ENCODE measurements around the gene SPAG5.
A peak's percentile ranks its signal among the peaks of the same experiment; 100 is the strongest.
"Not testable (repeated sequence)": the region's sequence is repeated elsewhere in the genome, so short reads cannot be mapped to it uniquely, and the experiment has no call there.

SPAG5 gene

GRCh38 chr17:28612936-28613872 is 14.4 kb upstream of the SPAG5 start:
- Histone ChIP-seq H3K4me1 (ENCODE audit: insufficient read depth, poor library complexity, severe bottlenecking) (no peaks in the 10 kb centered on the region), H3K36me3 (ENCODE audit: low read depth) (peaks cover 62% of the 10 kb centered on the region), H3K27ac (ENCODE audit: poor library complexity, severe bottlenecking) (no peak overlapping the region), H3K9me3 (ENCODE audit: severe bottlenecking) (no peaks in the 10 kb centered on the region), H3K27me3 (ENCODE audit: insufficient read depth, poor library complexity, severe bottlenecking) (no peaks in the 10 kb centered on the region), H3K4me3 (ENCODE audit: severe bottlenecking) (no peak overlapping the region)
- ATAC-seq (ENCODE audit: low read depth), result peak; percentile 50
- DNase-seq (ENCODE audit: low spot score), result no peak
- peak; percentile 59 for TF ChIP-seq CTCF (IDR thresholded peaks at IDR 0.05; ENCODE audit: poor library complexity, severe bottlenecking)

- H3K36me3 ChIP-seq (ENCODE audit: low read depth), result peaks cover 60% of the 10 kb centered on the region
- no peaks in the 10 kb centered on the region for H3K27me3 ChIP-seq (ENCODE audit: insufficient read depth, poor library complexity, severe bottlenecking)
- TF ChIP-seq CTCF (IDR thresholded peaks at IDR 0.05; ENCODE audit: poor library complexity, severe bottlenecking), result no peak
- H3K27ac ChIP-seq (ENCODE audit: poor library complexity, severe bottlenecking), result no peak overlapping the region
- ATAC-seq (ENCODE audit: low read depth), result no peak
- H3K4me3 ChIP-seq (ENCODE audit: severe bottlenecking), result no peak overlapping the region
- no peaks in the 10 kb centered on the region for H3K4me1 ChIP-seq (ENCODE audit: insufficient read depth, poor library complexity, severe bottlenecking)
- no peaks in the 10 kb centered on the region for H3K9me3 ChIP-seq (ENCODE audit: severe bottlenecking)
- DNase-seq (ENCODE audit: low spot score), result no peak
Measured at GRCh38 chr17:28612531-28612930, 13.7 kb upstream of the SPAG5 start.

GRCh38 chr17:28610376-28610775 is 11.6 kb upstream of the SPAG5 start:
- Histone ChIP-seq H3K9me3 (ENCODE audit: severe bottlenecking) (no peaks in the 10 kb centered on the region), H3K27ac (ENCODE audit: poor library complexity, severe bottlenecking) (no peak overlapping the region), H3K4me1 (ENCODE audit: insufficient read depth, poor library complexity, severe bottlenecking) (no peaks in the 10 kb centered on the region), H3K36me3 (ENCODE audit: low read depth) (peaks cover 39% of the 10 kb centered on the region), H3K4me3 (ENCODE audit: severe bottlenecking) (no peak overlapping the region), H3K27me3 (ENCODE audit: insufficient read depth, poor library complexity, severe bottlenecking) (no peaks in the 10 kb centered on the region)
- TF ChIP-seq CTCF (IDR thresholded peaks at IDR 0.05; ENCODE audit: poor library complexity, severe bottlenecking), result no peak
- DNase-seq (ENCODE audit: low spot score) (no peak), ATAC-seq (ENCODE audit: low read depth) (no peak)

- not testable (repeated sequence) for DNase-seq (ENCODE audit: low spot score); H3K4me1 ChIP-seq (ENCODE audit: insufficient read depth, poor library complexity, severe bottlenecking); H3K27ac ChIP-seq (ENCODE audit: poor library complexity, severe bottlenecking); H3K36me3 ChIP-seq (ENCODE audit: low read depth); H3K9me3 ChIP-seq (ENCODE audit: severe bottlenecking); H3K4me3 ChIP-seq (ENCODE audit: severe bottlenecking); H3K27me3 ChIP-seq (ENCODE audit: insufficient read depth, poor library complexity, severe bottlenecking); ATAC-seq (ENCODE audit: low read depth)
Measured at GRCh38 chr17:28604031-28604430, 5.2 kb upstream of the SPAG5 start.

- peaks cover 23% of the 10 kb centered on the region for H3K36me3 ChIP-seq (ENCODE audit: low read depth)
- no peaks in the 10 kb centered on the region for H3K27me3 ChIP-seq (ENCODE audit: insufficient read depth, poor library complexity, severe bottlenecking)
- H3K9me3 ChIP-seq (ENCODE audit: severe bottlenecking), result no peaks in the 10 kb centered on the region
- H3K4me3 ChIP-seq (ENCODE audit: severe bottlenecking), result peak overlapping the region; percentile 61
- TF ChIP-seq CTCF (IDR thresholded peaks at IDR 0.05; ENCODE audit: poor library complexity, severe bottlenecking), result no peak
- DNase-seq (ENCODE audit: low spot score), result no peak
- H3K4me1 ChIP-seq (ENCODE audit: insufficient read depth, poor library complexity, severe bottlenecking), result peaks cover 5% of the 10 kb centered on the region
- peak; percentile 58 for ATAC-seq (ENCODE audit: low read depth)
- peak overlapping the region; percentile 68 for H3K27ac ChIP-seq (ENCODE audit: poor library complexity, severe bottlenecking)
Measured at GRCh38 chr17:28599311-28600184, 723 bp upstream of the SPAG5 start.

All from RWPE2 (cell line).